ENCODE data around the gene BCAS1.

The BCAS1 gene

GRCh38 chr20:53926428-53927028 lies 143.9 kb downstream of the BCAS1 start:
- DNase-seq (ENCODE audit: extremely low read depth, insufficient read length): peak; percentile 79

GRCh38 chr20:53925651-53926401 lies 144.6 kb downstream of the BCAS1 start:
- Histone ChIP-seq H3K36me3 (ENCODE audit: control insufficient read depth, insufficient read depth, low read length) (no peaks in the 10 kb centered on the region), H3K27me3 (replicated peaks; ENCODE audit: control insufficient read depth, insufficient read depth, low read length) (no peaks in the 10 kb centered on the region), H3K4me3 (replicated peaks; ENCODE audit: low read depth, low read length) (no peak overlapping the region; the same call in 1 of the 2 replicates)
- no peak for TF ChIP-seq CTCF (IDR thresholded peaks at IDR 0.05; ENCODE audit: insufficient read depth, low read length, poor library complexity, severe bottlenecking)
- DNase-seq (ENCODE audit: extremely low read depth, insufficient read length): no peak

More at GRCh38 chr20:53926428-53927028, 143.9 kb downstream of the BCAS1 start:
- H3K36me3 ChIP-seq (ENCODE audit: control insufficient read depth, insufficient read depth, low read length): no peaks in the 10 kb centered on the region
- H3K27me3 ChIP-seq (replicated peaks; ENCODE audit: control insufficient read depth, insufficient read depth, low read length): no peaks in the 10 kb centered on the region
- TF ChIP-seq CTCF (IDR thresholded peaks at IDR 0.05; ENCODE audit: insufficient read depth, low read length, poor library complexity, severe bottlenecking): no peak
- peak overlapping the region; percentile 19; the same call in 1 of the 2 replicates for H3K4me3 ChIP-seq (replicated peaks; ENCODE audit: low read depth, low read length)

- no peak for TF ChIP-seq CTCF (IDR thresholded peaks at IDR 0.05; ENCODE audit: insufficient read depth, low read length, poor library complexity, severe bottlenecking)
Measured at GRCh38 chr20:53923566-53924369, 146.6 kb downstream of the BCAS1 start.

GRCh38 chr20:53922901-53923314 lies 147.5 kb downstream of the BCAS1 start:
- H3K27me3 ChIP-seq (replicated peaks; ENCODE audit: control insufficient read depth, insufficient read depth, low read length): no peaks in the 10 kb centered on the region
- DNase-seq (ENCODE audit: extremely low read depth, insufficient read length): peak; percentile 54
- no peak overlapping the region for H3K4me3 ChIP-seq (replicated peaks; ENCODE audit: low read depth, low read length)
- H3K36me3 ChIP-seq (ENCODE audit: control insufficient read depth, insufficient read depth, low read length): no peaks in the 10 kb centered on the region
- no peak for TF ChIP-seq CTCF (IDR thresholded peaks at IDR 0.05; ENCODE audit: insufficient read depth, low read length, poor library complexity, severe bottlenecking)

More at GRCh38 chr20:53923566-53924369, 146.6 kb downstream of the BCAS1 start:
- H3K36me3 ChIP-seq (ENCODE audit: control insufficient read depth, insufficient read depth, low read length): no peaks in the 10 kb centered on the region
- H3K27me3 ChIP-seq (replicated peaks; ENCODE audit: control insufficient read depth, insufficient read depth, low read length): no peaks in the 10 kb centered on the region
- no peak for DNase-seq (ENCODE audit: extremely low read depth, insufficient read length)
- no peak overlapping the region for H3K4me3 ChIP-seq (replicated peaks; ENCODE audit: low read depth, low read length)

- Histone ChIP-seq H3K36me3 (ENCODE audit: control insufficient read depth, insufficient read depth, low read length) (no peaks in the 10 kb centered on the region), H3K4me3 (replicated peaks; ENCODE audit: low read depth, low read length) (no peak overlapping the region), H3K27me3 (replicated peaks; ENCODE audit: control insufficient read depth, insufficient read depth, low read length) (no peaks in the 10 kb centered on the region)
- no peak for DNase-seq (ENCODE audit: extremely low read depth, insufficient read length)
- no peak for TF ChIP-seq CTCF (IDR thresholded peaks at IDR 0.05; ENCODE audit: insufficient read depth, low read length, poor library complexity, severe bottlenecking)
Measured at GRCh38 chr20:53921443-53921973, 148.9 kb downstream of the BCAS1 start.
